Mesodermal cell (in vitro differentiated cells): Measurements from ENCODE around the gene CD226.
"Not testable (repeated sequence)": the region's sequence is repeated elsewhere in the genome, so short reads cannot be mapped to it uniquely, and the experiment has no call there.

Experiments
- H3K27ac ChIP-seq: 2 replicates; pipeline ENCODE4 v1.7.0; 2013; ENCODE audit warnings: mild to moderate bottlenecking, low read depth, low read length, moderate library complexity; ENCODE audit not compliant: severe bottlenecking
- H3K36me3 ChIP-seq: 2 replicates; pipeline ENCODE4 v1.7.1; 2013; ENCODE audit warnings: mild to moderate bottlenecking, low read length, moderate library complexity; ENCODE audit not compliant: control insufficient read depth, insufficient read depth
- H3K4me1 ChIP-seq: one replicate; pipeline ENCODE4 v1.7.1; 2013; ENCODE audit warnings: mild to moderate bottlenecking, low read length; ENCODE audit not compliant: insufficient read depth, control insufficient read depth, poor library complexity, severe bottlenecking
- H3K4me3 ChIP-seq: 2 replicates; pipeline ENCODE4 v1.7.0; 2013; ENCODE audit warnings: low read length, control low read depth, mild to moderate bottlenecking; ENCODE audit not compliant: insufficient read depth, poor library complexity, severe bottlenecking; ENCODE audit errors: extremely low read depth
- H3K9me3 ChIP-seq: 2 replicates; pipeline ENCODE4 v1.7.1; 2013; ENCODE audit warnings: mild to moderate bottlenecking, low read length, moderate library complexity; ENCODE audit not compliant: control insufficient read depth
- WGBS, 2 experiments: methylation state at CpG; one replicate each; pipeline ENCODE4 v1.1.5; 2013; ENCODE audit warnings: missing lambda C conversion rate in 2 of 2; ENCODE audit not compliant: insufficient coverage in 2 of 2; 5-methylcytosine and 5-hydroxymethylcytosine counted together

CD226 gene

DNA sequence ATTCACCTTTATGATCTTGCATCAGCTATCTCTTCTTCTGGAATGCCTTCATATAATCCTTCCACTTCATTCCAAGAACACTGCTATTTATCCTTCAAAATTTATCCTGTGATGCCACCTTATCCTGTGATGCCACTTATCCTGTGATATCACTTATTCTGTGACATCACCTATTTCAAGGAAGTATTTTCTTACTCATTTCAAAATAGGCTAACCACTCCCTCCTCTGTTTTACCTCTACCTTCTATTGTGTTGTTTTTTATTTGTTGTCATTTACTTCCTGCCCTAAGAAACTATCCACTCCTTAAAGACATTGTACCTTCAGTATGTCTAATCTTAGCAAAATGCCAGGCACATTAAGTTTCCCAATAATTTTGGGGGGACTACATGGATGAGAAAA is 38.8 kb downstream of the CD226 start:
- no peak overlapping the region for H3K4me3 ChIP-seq

DNA sequence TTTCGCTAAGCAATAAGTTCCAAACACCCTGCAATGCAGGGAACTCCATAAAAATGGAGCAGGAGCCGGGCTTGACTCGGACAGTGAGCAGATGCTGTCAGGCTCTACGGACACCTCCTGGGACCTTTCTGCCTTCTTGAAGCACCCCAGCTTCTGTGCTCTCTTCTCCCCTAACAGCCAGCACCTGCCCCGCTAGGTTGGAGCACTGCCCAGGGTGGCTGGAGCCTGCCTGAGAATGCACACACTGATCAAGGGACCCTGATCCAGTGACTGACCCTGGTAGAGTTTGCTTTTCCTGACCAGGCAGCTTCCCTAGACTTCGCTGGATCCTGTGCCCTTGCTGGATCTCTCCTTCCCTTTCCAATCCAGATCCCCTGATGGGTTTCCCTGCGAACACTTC is 40.9 kb downstream of the CD226 start:
- Histone ChIP-seq H3K4me3 (no peak overlapping the region), H3K27ac (no peak overlapping the region), H3K4me1 (no peaks in the 10 kb centered on the region), H3K36me3 (no peaks in the 10 kb centered on the region), H3K9me3 (no peaks in the 10 kb centered on the region)
- 96 to 99% methylated on average over 7 of the region's 7 CpGs for WGBS, 2 experiments

More for the DNA sequence above, 38.8 kb downstream of the CD226 start:
- no peak overlapping the region for H3K27ac ChIP-seq
- no peaks in the 10 kb centered on the region for H3K9me3 ChIP-seq
- no peaks in the 10 kb centered on the region for H3K4me1 ChIP-seq
- H3K36me3 ChIP-seq = no peaks in the 10 kb centered on the region

DNA sequence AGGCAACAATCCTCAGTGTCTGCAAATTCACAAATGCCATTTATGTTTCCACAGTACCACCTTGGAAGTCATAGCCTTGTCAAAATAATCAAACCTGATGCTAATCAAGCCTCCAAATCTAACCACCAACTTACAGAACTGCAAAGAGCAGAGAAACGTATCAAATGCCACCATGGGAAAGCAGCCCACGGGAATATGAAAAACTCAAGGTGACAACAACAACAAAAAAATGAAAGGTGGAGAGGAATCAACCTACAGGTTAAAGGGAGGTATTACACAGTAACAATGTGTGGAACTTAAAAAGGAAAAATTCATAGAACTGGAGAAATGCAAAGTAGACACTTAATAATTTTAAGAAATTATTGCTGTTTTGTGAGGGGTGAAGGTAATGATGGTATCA is 46.7 kb downstream of the CD226 start:
- 100% methylated on average over 1 of the region's 2 CpGs; no CpG with 5 or more reads in 1 of the 2 experiments for WGBS, 2 experiments
- Histone ChIP-seq H3K4me1 (no peaks in the 10 kb centered on the region), H3K27ac (no peak overlapping the region), H3K9me3 (no peaks in the 10 kb centered on the region), H3K36me3 (no peaks in the 10 kb centered on the region), H3K4me3 (no peak overlapping the region)

DNA sequence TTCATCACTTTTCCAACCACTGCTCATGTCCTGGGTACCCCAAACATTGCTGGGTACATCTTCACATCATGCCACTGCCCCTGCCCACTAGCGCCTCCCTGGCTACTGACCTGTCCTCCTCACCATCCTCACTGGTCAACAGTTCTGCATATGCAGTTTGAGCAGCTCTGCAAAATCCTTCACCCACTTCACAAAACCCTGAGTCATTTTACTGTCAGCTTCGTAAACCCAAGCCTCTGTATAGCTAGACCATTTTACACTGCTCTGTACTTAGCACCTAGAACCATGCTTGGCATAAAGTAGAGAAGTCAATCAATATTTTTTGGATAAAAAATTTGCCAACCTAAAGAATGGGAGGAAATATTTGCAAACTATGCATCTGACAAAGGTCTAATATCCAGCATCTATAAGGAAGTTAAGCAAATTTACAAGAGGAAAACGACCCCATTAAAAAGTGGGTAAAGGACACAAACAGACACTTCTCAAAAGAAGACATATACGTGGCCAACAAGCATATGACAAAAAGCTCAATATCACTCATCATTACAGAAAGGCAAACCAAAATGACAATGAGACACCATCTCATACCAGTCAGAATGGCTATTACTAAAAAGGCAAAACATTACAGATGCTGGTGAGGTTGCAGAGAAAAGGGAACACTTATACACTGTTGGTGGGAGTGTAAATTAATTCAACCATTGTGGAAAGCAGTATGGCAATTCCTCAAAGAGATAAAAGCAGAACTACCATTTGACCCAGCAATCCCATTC is 48.3 kb downstream of the CD226 start:
- H3K9me3 ChIP-seq, H3K4me1 ChIP-seq, H3K36me3 ChIP-seq, H3K27ac ChIP-seq, H3K4me3 ChIP-seq: not testable (repeated sequence)
- WGBS, 2 experiments = 80 to 95% methylated on average over 1 to 3 of the region's 4 CpGs

DNA sequence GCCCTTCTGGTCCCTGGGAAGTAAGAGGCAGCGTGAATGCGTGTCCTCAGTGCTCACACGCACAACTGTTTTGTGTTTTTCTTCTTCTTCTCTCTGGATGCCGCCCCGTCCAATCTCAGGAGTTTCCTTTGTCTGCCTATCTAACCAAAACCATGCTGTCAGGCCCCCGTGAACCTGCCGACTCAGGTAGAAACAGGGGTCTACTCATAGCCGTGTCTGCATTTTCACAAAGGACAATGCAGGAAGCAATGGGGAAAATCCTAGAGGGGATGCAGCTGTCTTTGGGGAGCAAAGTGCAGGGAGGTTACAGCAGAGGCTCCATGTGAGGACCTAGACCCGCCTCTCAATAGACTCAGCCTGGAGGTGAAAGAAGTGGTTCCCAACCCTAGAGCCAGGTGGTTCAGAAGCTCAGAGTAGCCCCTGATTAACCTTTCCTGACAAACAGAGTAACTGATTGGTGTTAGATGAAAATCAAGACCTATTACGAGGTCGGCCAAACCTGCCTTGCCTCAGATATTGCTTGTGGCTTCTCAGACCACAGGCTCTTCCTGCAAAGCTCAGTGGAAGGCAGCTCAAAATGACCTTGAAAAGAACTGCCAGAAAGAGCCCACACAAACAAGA is 49.3 kb downstream of the CD226 start:
- Histone ChIP-seq H3K27ac (no peak overlapping the region), H3K4me1 (no peaks in the 10 kb centered on the region), H3K36me3 (no peaks in the 10 kb centered on the region), H3K4me3 (no peak overlapping the region), H3K9me3 (no peaks in the 10 kb centered on the region)
- WGBS, 2 experiments = 72 to 74% methylated on average over 7 to 10 of the region's 11 CpGs

DNA sequence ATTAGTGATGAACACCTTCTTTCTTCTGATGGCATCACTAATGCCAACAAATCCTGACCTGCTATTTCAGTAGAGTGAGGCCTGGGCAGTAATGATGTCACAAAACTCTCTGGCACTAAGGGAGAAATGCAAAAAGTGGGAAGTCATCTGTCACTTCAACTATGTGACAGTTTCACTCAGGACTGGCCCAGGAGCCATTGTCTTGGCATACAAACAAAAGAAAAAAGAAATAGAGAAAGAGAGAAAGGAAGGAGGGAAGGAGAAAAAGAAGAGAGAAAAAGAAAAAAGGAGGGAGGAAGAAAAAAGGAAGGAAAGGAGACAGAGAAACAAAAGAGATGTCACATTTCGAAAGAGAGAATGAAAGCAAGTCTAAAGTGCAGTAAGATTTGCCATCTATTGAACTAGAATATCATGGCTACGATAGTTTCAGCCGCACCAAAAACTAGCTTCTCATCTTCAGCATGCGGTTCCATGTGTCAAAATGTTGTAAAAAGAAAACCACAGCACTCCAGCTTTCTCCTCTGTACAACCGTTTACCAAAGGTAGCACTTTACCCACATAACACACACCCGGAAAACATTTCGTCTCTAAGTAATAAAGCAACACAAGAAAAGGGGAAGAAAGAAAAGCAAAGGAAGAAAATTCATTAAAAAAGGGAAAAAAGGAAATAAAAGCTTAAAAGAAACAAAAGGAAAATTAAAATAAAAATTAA is 50.1 kb downstream of the CD226 start:
- Histone ChIP-seq H3K4me1 (no peaks in the 10 kb centered on the region), H3K27ac (no peak overlapping the region), H3K9me3 (no peaks in the 10 kb centered on the region), H3K36me3 (no peaks in the 10 kb centered on the region), H3K4me3 (no peak overlapping the region)
- 91 to 100% methylated on average over 2 to 4 of the region's 7 CpGs for WGBS, 2 experiments

DNA sequence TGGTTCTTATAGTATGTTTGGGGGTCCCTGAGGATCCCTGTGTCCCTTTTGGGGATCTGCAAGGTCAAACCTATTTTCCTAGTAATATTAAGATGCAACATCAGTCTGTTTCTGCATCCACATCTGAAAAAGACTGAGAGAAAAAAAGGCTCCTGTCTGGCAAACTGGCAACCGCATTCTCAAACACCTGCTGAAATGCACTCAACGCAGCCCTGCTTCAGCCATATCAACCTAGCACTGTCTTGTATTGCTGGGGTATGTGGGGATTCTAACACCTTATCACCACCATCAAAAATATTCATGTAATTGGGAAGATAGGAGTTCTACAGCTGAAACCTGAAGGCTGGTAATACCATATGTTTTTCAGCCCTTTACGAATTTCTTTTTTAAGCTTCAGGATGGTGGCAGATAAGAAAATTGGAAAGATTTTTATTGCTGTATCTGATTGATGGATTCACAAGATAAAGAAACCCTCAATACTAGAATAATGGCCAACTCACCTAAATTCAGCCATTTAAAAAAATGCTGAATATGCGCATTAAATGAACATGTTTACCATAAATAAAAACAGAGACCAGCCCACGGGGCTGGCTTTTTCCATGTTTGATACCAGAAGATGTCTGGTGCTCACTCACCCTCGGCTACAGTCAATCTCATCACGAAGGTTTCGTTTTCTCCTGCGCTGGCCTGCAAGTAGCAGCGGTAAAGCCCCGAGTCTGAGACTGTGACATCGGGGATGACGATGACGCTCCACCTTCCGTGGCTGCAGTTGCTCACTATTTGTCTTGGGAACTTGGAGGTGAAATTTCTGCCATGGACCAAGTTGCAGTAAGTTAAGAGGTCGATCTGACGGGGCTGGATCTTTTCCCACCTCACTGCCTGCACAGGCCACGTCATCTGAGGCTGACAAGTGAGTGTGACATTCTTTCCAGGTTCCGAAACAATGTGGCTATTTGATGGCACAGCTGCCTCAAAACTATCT is 52.3 kb downstream of the CD226 start:
- Histone ChIP-seq H3K36me3 (no peaks in the 10 kb centered on the region), H3K4me1 (no peaks in the 10 kb centered on the region), H3K4me3 (no peak overlapping the region), H3K9me3 (no peaks in the 10 kb centered on the region), H3K27ac (no peak overlapping the region)
- 87 to 92% methylated on average over 13 to 16 of the region's 19 CpGs for WGBS, 2 experiments

DNA sequence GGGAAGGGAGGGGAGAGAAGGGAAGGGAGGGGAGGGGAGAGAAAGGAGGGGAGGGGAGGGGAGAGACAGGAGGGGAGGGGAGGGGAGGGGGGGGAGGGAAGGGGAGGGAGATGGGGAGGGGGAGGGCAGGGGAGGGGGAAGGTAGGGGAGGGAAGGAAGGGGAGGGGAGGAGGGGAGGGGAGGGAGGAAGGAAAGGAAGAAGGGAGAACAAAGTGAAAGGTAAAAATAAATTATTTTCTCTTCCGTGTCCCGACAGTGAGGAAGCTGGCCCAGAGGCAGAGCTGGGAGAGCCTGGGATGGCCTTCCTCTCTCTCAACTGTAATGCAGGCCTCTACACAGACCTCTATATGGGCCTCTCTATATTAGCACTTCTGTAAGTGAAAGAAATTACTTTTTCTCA is 53.2 kb downstream of the CD226 start:
- 87% methylated on average over 2 of the region's 2 CpGs; no CpG with 5 or more reads in 1 of the 2 experiments for WGBS, 2 experiments
- no peaks in the 10 kb centered on the region for H3K4me1 ChIP-seq
- no peaks in the 10 kb centered on the region for H3K36me3 ChIP-seq
- H3K9me3 ChIP-seq = no peaks in the 10 kb centered on the region
- H3K27ac ChIP-seq = no peak overlapping the region
- H3K4me3 ChIP-seq = no peak overlapping the region

DNA sequence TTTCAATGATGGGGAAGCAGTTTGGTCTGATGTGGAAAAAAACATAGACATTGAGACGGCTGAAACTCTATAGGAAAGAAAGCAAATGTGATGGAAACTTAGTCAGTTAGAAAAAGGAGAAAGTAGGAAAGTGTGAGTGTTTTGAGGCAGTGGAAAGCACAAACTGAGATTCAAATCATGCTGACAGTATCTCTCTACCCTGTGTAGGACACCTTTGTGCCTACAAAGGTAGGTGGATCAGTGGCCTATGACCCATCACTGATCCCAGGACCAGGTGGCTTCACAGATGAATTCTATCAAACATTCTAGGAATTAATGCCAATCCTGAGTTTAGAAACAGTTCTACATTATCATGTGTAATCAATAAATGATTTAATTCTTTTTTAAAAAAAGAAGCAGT is 57.1 kb downstream of the CD226 start:
- Histone ChIP-seq H3K4me3 (no peak overlapping the region), H3K27ac (no peak overlapping the region), H3K4me1 (no peaks in the 10 kb centered on the region), H3K36me3 (no peaks in the 10 kb centered on the region), H3K9me3 (no peaks in the 10 kb centered on the region)
- 88 to 100% methylated on average over 1 of the region's 1 CpG for WGBS, 2 experiments

DNA sequence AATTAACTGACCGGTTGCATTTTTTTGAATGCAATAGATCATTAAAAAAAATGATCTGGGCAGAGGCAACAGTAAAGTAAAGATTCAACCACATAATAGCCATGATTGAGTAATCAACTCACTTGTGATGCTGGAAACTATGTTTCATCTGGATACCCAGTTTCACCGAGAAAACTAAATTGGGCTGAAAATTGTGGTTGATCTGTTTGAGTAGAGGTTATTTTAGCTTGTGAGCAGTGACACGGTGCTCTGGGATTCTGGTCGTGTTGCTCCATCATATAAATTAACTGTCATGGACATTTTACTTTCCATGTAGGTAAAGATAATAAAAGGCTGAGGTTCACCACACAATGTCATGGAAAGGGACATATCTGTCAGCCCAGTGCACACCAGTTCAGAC is 58.7 kb downstream of the CD226 start:
- no peaks in the 10 kb centered on the region for H3K4me1 ChIP-seq
- no peak overlapping the region for H3K4me3 ChIP-seq
- H3K27ac ChIP-seq = no peak overlapping the region
- WGBS, 2 experiments = 100% methylated on average over 1 of the region's 4 CpGs
- no peaks in the 10 kb centered on the region for H3K36me3 ChIP-seq
- H3K9me3 ChIP-seq = no peaks in the 10 kb centered on the region
